Cortex of kidney (tissue), 1 donor: ENCODE measurements around the gene ZNF780B.
"Not testable (repeated sequence)": the region's sequence is repeated elsewhere in the genome, so short reads cannot be mapped to it uniquely, and the experiment has no call there.

Experiments
- DNase-seq: peaks from one replicate; lab custom pipeline; 2025; lab: John Stamatoyannopoulos, UW

ZNF780B gene

GRCh38 chr19:40055832-40056504 lies at the start of gene ZNF780B:
ZNF780B (minus strand) TSS chr19:40056231; CDS start chr19:40050332, 5,899 bp downstream.
- DNase-seq, result no peak

- no peak for DNase-seq
These were observed 48.7 kb upstream of the ZNF780B start for GRCh38 chr19:40104754-40105153.

GRCh38 chr19:40103600-40103999 lies 47.6 kb upstream of the ZNF780B start:
- no peak for DNase-seq

GRCh38 chr19:40101813-40102212 lies 45.8 kb upstream of the ZNF780B start:
- no peak for DNase-seq

- no peak for DNase-seq
These were observed 37.4 kb upstream of the ZNF780B start for GRCh38 chr19:40093416-40093815.

- no peak for DNase-seq
These were observed 35.4 kb upstream of the ZNF780B start for GRCh38 chr19:40091205-40092129.

- peak; percentile 26 for DNase-seq
These were observed 34.5 kb upstream of the ZNF780B start, which contains the start of gene ZNF780A for GRCh38 chr19:40090241-40091204. ZNF780A (minus strand) TSS chr19:40090943; CDS start chr19:40084753, 6,190 bp downstream.

GRCh38 chr19:40089462-40089861 lies 33.4 kb upstream of the ZNF780B start:
- no peak for DNase-seq

GRCh38 chr19:40088299-40089047 lies 32.4 kb upstream of the ZNF780B start:
- no peak for DNase-seq

- DNase-seq, result no peak
These were observed 28.9 kb upstream of the ZNF780B start for GRCh38 chr19:40084948-40085347.

GRCh38 chr19:40081411-40081810 lies 25.4 kb upstream of the ZNF780B start:
- DNase-seq, result no peak

GRCh38 chr19:40080289-40080688 lies 24.3 kb upstream of the ZNF780B start:
- no peak for DNase-seq

GRCh38 chr19:40078377-40078776 lies 22.3 kb upstream of the ZNF780B start:
- no peak for DNase-seq

GRCh38 chr19:40070058-40070457 lies 14.0 kb upstream of the ZNF780B start:
- DNase-seq, result no peak

GRCh38 chr19:40059624-40060023 lies 3.6 kb upstream of the ZNF780B start:
- DNase-seq, result no peak

- no peak for DNase-seq
These were observed 1.1 kb upstream of the ZNF780B start for GRCh38 chr19:40057166-40057565.

- DNase-seq, result no peak
These were observed 474 bp upstream of the ZNF780B start for GRCh38 chr19:40056505-40056904.

- no peak for DNase-seq
These were observed 982 bp downstream of the ZNF780B start for GRCh38 chr19:40055049-40055448.

- no peak for DNase-seq
These were observed 1.4 kb downstream of the ZNF780B start for GRCh38 chr19:40054632-40055031.

GRCh38 chr19:40053491-40053890 lies 2.5 kb downstream of the ZNF780B start:
- no peak for DNase-seq

GRCh38 chr19:40041718-40042117 lies 14.3 kb downstream of the ZNF780B start:
- DNase-seq, result not testable (repeated sequence)
